GM12878 (cell line): Measurements from ENCODE around the gene CHST5. TPM values are rescaled to one million over a fixed set of nuclear protein-coding genes. Genes with fewer than 3 reads are reported as not detected.

Experiments
- ATAC-seq: fragments of 200-7000 bp; cut with Tn5 transposase; 3 replicates; pipeline ENCODE4 v1.9.1; 2020; ENCODE audit warnings: mild to moderate bottlenecking, moderate library complexity
- BruUV-seq: library from RNA; stranded (reverse); fragments of 400-500 nt; replicated peaks from 2 replicates; lab custom pipeline; 2021; lab: Mats Ljungman, UMichigan
- CTCF ChIA-PET: fragments of 300-600 bp; sonication (Branson Sonifier 250); formaldehyde crosslinking; extraction: SDS; loops from one replicate; lab custom pipeline; 2021; ENCODE audit warnings: inconsistent platforms; lab: Yijun Ruan, JAX
- POLR2A ChIA-PET: fragments of 350-600 bp; formaldehyde crosslinking; extraction: SDS; loops from one replicate; lab custom pipeline; 2021; ENCODE audit warnings: inconsistent platforms; lab: Charles Lee
- RAD21 ChIA-PET: fragments of 300-600 bp; sonication (Branson Sonifier 250); formaldehyde crosslinking; loops from one replicate; lab custom pipeline; 2023; ENCODE audit warnings: antibody characterized with exemption; ENCODE audit not compliant: unreplicated experiment; lab: Charles Lee
- SMC1A ChIA-PET: fragments of 300-600 bp; sonication (Branson Sonifier 250); formaldehyde crosslinking; loops from one replicate; lab custom pipeline; 2023; ENCODE audit not compliant: unreplicated experiment, uncharacterized antibody; lab: Charles Lee
- DNase-seq: peaks from one replicate; pipeline ENCODE4 v3.0.0-alpha.2; 2011; ENCODE audit warnings: low read depth, low spot score
- FAIRE-seq: peaks from 3 replicates; lab custom pipeline; 2011; peaks lifted over from hg19 to GRCh38; lab: Jason Lieb, UNC
- H2AFZ ChIP-seq: 2 replicates; pipeline ENCODE4 v1.6.0; 2011; ENCODE audit warnings: low read depth, low read length, control low read depth; ENCODE audit not compliant: control insufficient read depth
- H3K27ac ChIP-seq: 2 replicates; pipeline ENCODE4 v1.5.1; 2011; ENCODE audit warnings: control low read depth; ENCODE audit not compliant: control insufficient read depth, insufficient read depth
- H3K27me3 ChIP-seq, 2 experiments: replicated peaks in 1 of 2; 2 replicates each; pipeline versions ENCODE4 v1.6.0 to v1.6.1; 2011; ENCODE audit warnings: low read length in 1 of 2; ENCODE audit not compliant: control insufficient read depth in 2 of 2, insufficient read depth in 2 of 2
- H3K36me3 ChIP-seq, 2 experiments: 2 replicates each; pipeline ENCODE4 v1.5.1; 2011; ENCODE audit warnings: low read length in 1 of 2; ENCODE audit not compliant: control insufficient read depth in 2 of 2, insufficient read depth in 2 of 2
- H3K4me1 ChIP-seq: 2 replicates; pipeline ENCODE4 v1.6.1; 2011; ENCODE audit warnings: mild to moderate bottlenecking, low read length, moderate library complexity, mixed read lengths; ENCODE audit not compliant: control insufficient read depth, insufficient read depth
- H3K4me2 ChIP-seq: 2 replicates; pipeline ENCODE4 v1.6.0; 2011; ENCODE audit warnings: control low read depth; ENCODE audit not compliant: control insufficient read depth, insufficient read depth
- H3K4me3 ChIP-seq: fragments of 200-600 bp; sonication (generic); 2 replicates; pipeline ENCODE4 v1.5.1; 2016
- H3K79me2 ChIP-seq: 2 replicates; pipeline ENCODE4 v1.6.0; 2011; ENCODE audit warnings: low read length; ENCODE audit not compliant: control insufficient read depth, insufficient read depth
- H3K9ac ChIP-seq: 2 replicates; pipeline ENCODE4 v1.8.0; 2011; ENCODE audit warnings: low read length, control low read depth, mixed read lengths; ENCODE audit not compliant: control insufficient read depth, insufficient read depth
- H3K9me3 ChIP-seq: replicated peaks from 3 replicates; pipeline ENCODE4 v1.5.1; 2011; ENCODE audit warnings: mild to moderate bottlenecking, low read length; ENCODE audit not compliant: control insufficient read depth, insufficient read depth
- H4K20me1 ChIP-seq: 2 replicates; pipeline ENCODE4 v1.6.0; 2011; ENCODE audit not compliant: control insufficient read depth, insufficient read depth
- CHD2 ChIP-seq: IDR thresholded peaks from 2 replicates; pipeline ENCODE4 v1.6.1; 2011; ENCODE audit warnings: low read depth, low read length, improper control_type of control experiment, borderline replicate concordance
- GATAD2B ChIP-seq: fragments of 450-650 bp; conservative IDR thresholded peaks from 2 replicates; pipeline ENCODE4 v1.6.1; 2017; ENCODE audit warnings: low read depth, mild to moderate bottlenecking, moderate library complexity
- NFYA ChIP-seq: IDR thresholded peaks from 2 replicates; pipeline ENCODE4 v1.6.1; 2011; ENCODE audit warnings: low read depth, mild to moderate bottlenecking, low read length, improper control_type of control experiment, borderline replicate concordance
- RBBP5 ChIP-seq: fragments of 200-600 bp; sonication (generic); conservative IDR thresholded peaks from 2 replicates; pipeline ENCODE4 v1.6.1; 2016
- SRF ChIP-seq, 2 experiments: IDR thresholded peaks; 2 replicates each; pipeline ENCODE4 v1.6.1; 2011; ENCODE audit warnings: low read depth in 2 of 2, low read length in 2 of 2, mild to moderate bottlenecking in 1 of 2, moderate library complexity in 1 of 2
- WGBS: methylation state at CpG from one replicate; pipeline ENCODE4 v1.1.6; 2016; ENCODE audit warnings: low lambda C conversion rate; ENCODE audit not compliant: insufficient replicate concordance, insufficient coverage; ENCODE audit errors: missing lambda C conversion rate; 5-methylcytosine and 5-hydroxymethylcytosine counted together
- in situ Hi-C: fragments of 300-500 bp; cut with MboI; formaldehyde crosslinking; loops from 9 replicates; pipeline ENCODE4 v1.14.3; 2018; ENCODE audit warnings: mixed read lengths
- intact Hi-C: fragments of 100-400 bp; cut with micrococcal nuclease; formaldehyde crosslinking; loops from one replicate; pipeline ENCODE4 v1.14.2; 2022; ENCODE audit not compliant: unreplicated experiment
- polyA plus RNA-seq, 11 experiments: library from polyadenylated mRNA; depleted of rRNA in 4 of 11; unstranded in 6 of 11; stranded (reverse) in 5 of 11; fragments of >200 nt; fragmentation: Nextera tagmentation in 4 of 11; fragmentation: Illumina TruSeq in 1 of 11; extraction: Ambion mirVana in 4 of 11; extraction: Trizol in 1 of 11; gene quantifications; 1 replicate in 1 of 11; 2 replicates in 10 of 11; pipeline versions ENCODE4 v1.2.1 to v1.2.3, GENCODE V29; 2011 to 2016; ENCODE audit warnings: inconsistent platforms in 2 of 11, missing spikeins in 2 of 11, low read depth in 1 of 11
- total RNA-seq, 4 experiments: library from RNA; depleted of rRNA in 3 of 4; stranded (reverse); fragments of >200 nt in 3 of 4; fragmentation: Illumina TruSeq in 1 of 4; extraction: Trizol in 1 of 4; gene quantifications; 2 replicates each; pipeline versions ENCODE4 v1.2.1 to v1.2.3, GENCODE V29; 2013 to 2021
- TF ChIP-seq, protein P1 (sequence below): fragments of 450-650 bp; formaldehyde crosslinking; IDR thresholded peaks from 2 replicates; pipeline ENCODE4 v1.4.0; 2020; ENCODE audit warnings: mild to moderate bottlenecking, moderate library complexity

Gene CHST5
- total and polyA plus RNA-seq, 10 of the 15 experiments (the other 5 are each of a cell fraction or from before 2014, with no cell fraction given), result 0.04 to 0.43 (median 0.14) TPM; not detected in 6

DNA sequence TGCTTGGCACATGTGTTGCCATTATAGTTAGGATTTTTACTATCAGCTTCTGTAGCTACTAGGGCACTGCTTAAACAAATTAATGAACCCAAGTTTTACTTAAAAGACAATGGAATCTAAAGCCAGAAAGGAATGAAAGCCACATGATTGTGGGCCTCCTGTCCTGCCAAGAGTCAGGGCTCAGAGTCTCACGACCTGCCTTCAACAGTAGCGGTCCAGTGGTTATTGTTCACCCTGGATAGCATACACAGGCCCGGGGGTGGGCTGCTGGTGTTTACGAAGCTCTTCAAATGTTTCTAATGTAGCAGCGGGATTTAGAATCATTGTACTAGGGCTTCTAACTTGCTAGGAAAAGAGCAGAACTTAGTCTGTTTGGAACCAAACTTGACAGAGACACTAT is 38.0 kb upstream of the CHST5 start:
- H3K27ac ChIP-seq, result no peak overlapping the region
- no peaks in the 10 kb centered on the region for H3K9me3 ChIP-seq
- H2AFZ ChIP-seq, result no peak overlapping the region
- no peak for DNase-seq
- WGBS, result 86% methylated on average over 5 of the region's 5 CpGs
- intact Hi-C loops, result no loop called here
- BruUV-seq, result no TSS peak
- H3K4me1 ChIP-seq, result peaks cover 72% of the 10 kb centered on the region
- H3K27me3 ChIP-seq, result no peaks in the 10 kb centered on the region
- CTCF ChIA-PET, result interaction anchor here (1.2 to 1.5 kb wide), 6 partner anchors 10 to 57 kb away, joined by 3 to 7 read pairs (median 3); no protein-coding TSS in a partner anchor
- no peak overlapping the region for H3K4me3 ChIP-seq
- H3K9ac ChIP-seq, result no peak overlapping the region
- no peak overlapping the region; the same call in none of the 2 replicates for H3K4me2 ChIP-seq
- H3K79me2 ChIP-seq, result peaks cover 48% of the 10 kb centered on the region
- H4K20me1 ChIP-seq, result no peaks in the 10 kb centered on the region
- POLR2A ChIA-PET, result interaction anchor here (1.4 to 11.8 kb wide), 3 partner anchors 10 to 57 kb away, joined by 3 to 116 read pairs (median 21); partner anchors contain the start of gene ADAT1
- TF ChIP-seq RBBP5 (no peak), CHD2 (no peak), SRF (IDR thresholded peaks at IDR 0.05; ENCODE audit: low read depth in 2 of 2, low read length in 2 of 2) (no peak), GATAD2B (no peak), NFYA (no peak)
- TF ChIP-seq, protein P1, sequence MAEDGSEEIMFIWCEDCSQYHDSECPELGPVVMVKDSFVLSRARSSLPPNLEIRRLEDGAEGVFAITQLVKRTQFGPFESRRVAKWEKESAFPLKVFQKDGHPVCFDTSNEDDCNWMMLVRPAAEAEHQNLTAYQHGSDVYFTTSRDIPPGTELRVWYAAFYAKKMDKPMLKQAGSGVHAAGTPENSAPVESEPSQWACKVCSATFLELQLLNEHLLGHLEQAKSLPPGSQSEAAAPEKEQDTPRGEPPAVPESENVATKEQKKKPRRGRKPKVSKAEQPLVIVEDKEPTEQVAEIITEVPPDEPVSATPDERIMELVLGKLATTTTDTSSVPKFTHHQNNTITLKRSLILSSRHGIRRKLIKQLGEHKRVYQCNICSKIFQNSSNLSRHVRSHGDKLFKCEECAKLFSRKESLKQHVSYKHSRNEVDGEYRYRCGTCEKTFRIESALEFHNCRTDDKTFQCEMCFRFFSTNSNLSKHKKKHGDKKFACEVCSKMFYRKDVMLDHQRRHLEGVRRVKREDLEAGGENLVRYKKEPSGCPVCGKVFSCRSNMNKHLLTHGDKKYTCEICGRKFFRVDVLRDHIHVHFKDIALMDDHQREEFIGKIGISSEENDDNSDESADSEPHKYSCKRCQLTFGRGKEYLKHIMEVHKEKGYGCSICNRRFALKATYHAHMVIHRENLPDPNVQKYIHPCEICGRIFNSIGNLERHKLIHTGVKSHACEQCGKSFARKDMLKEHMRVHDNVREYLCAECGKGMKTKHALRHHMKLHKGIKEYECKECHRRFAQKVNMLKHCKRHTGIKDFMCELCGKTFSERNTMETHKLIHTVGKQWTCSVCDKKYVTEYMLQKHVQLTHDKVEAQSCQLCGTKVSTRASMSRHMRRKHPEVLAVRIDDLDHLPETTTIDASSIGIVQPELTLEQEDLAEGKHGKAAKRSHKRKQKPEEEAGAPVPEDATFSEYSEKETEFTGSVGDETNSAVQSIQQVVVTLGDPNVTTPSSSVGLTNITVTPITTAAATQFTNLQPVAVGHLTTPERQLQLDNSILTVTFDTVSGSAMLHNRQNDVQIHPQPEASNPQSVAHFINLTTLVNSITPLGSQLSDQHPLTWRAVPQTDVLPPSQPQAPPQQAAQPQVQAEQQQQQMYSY (CRISPR knock-in tag), result no peak
- TF ChIP-seq, all 136 proteins: peak for 0
- peaks cover 7 to 39% of the 10 kb centered on the region in 2 experiments for H3K36me3 ChIP-seq
- in situ Hi-C loops, result no loop called here
- ATAC-seq (no peak), FAIRE-seq (no peak)
- ChIA-PET RAD21 (interaction anchor here (1.2 to 2.4 kb wide), 3 partner anchors 9 to 23 kb away, joined by 3 to 10 read pairs (median 6); no protein-coding TSS in a partner anchor), SMC1A (interaction anchor here (1.9 to 2.7 kb wide), 3 partner anchors 10 to 24 kb away, joined by 9 to 11 read pairs (median 9); no protein-coding TSS in a partner anchor)
